HG03558 (cell line): ENCODE results near the gene CSNK1E.

ENCODE experiments used
- ATAC-seq: cut with Tn5 transposase; IDR thresholded peaks from one replicate; pipeline ENCODE4 v1.9.1; 2021; ENCODE audit warnings: moderate number of reproducible peaks; ENCODE audit not compliant: unreplicated experiment; ENCODE audit errors: extremely low read depth

The CSNK1E gene

GRCh38 chr22:38336699-38337098 is 19.5 kb upstream of the CSNK1E start:
- ATAC-seq: no peak

- ATAC-seq: no peak
Measured at GRCh38 chr22:38335077-38335476, 17.8 kb upstream of the CSNK1E start.

GRCh38 chr22:38327805-38328204 is 10.6 kb upstream of the CSNK1E start:
- no peak for ATAC-seq

- ATAC-seq: no peak
Measured at GRCh38 chr22:38327396-38327795, 10.2 kb upstream of the CSNK1E start.

DNA sequence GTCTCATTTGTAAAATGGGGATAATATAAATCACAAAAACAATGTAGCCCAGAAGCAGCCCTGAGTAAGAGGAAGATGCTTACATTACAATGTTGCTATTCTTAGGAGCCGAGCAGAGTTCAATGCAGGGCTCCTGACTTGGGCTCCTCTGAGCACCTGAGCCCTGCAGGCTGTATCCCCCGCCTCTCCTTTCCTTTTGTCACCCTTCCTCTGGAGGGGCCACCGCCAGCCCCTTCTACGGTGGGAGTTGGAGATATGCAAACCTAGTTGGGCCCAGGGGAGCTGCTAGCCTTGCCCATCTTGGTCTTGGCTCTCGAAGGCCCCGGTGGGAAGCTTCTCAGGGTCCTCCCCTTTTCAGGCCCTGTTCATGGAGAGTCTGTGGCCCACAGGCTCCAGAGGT is 8.4 kb upstream of the CSNK1E start:
- no peak for ATAC-seq

DNA sequence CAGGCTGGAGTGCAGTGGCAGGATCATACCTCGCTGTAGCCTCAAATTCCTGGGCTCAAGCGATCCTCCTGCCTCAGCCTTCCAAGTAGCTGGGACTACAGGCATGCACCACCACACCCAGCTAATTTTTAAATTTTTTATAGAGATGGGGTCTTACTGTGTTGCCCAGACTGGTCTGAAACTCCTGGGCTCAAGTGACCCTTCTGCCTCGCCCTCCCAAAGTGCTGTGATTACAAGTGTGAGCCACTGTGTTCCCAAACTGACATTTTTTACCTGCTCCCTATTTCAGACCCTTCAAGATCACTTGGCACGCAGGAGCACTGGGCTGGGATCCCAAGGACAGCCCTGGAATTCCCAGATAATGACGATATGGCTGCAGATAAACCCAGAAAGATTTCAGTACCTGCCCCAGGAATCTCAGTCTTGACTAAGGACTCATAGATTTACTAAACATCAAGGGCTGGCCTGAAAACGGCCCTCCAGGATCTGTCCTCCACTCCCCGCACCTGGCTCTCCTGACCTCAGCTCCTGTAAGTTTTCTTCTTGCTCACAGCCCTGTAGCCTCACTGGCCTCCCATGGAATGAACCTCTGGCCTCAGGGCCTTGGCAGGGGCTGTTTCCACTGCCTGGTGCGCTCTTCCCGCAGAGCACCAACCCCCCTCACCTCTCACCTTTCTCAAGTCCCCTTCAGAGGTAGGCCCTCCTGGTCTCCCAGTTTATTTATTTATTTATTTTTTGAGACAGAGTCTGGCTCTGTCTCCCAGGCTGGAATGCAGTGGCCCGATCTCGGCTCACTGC is 3.6 kb upstream of the CSNK1E start:
- ATAC-seq: no peak

- no peak for ATAC-seq
Measured at GRCh38 chr22:38318792-38319773, 1.9 kb upstream of the CSNK1E start.

DNA sequence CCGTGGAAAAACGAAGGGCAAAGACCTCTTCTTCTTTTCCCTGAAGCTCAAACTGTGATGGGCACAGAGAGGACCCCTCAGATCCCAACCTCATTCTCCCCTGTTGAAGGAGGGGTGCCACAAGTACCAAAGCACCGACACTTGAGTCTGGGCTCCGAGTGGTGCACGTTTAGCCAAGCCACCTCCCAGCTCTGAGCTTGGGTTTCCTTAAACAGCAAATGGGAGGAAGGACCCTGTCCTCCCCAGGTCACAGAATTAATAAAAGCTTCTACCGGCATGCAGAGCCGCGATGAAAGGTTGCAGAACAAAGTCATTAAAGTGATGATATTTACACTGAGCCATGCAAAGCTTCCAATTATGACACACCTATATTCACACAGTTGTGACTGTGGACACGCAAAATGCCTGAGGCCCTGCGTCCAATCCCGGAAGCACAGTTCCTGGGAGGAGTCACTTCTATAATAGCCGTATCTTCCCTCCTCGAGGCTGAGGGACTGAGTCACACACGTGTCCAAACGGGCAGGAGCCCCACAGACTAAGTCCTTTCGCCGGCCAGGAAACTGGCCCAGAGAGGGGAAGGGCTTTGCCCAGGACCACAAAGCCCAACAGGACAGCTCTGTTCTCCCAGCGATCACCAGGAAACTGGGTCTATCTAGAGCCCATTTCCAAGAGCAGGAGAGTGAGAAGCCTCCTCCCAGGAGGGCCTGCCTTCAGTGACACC is 922 bp upstream of the CSNK1E start:
- no peak for ATAC-seq

GRCh38 chr22:38316364-38317121 is 690 bp downstream of the CSNK1E start:
- ATAC-seq: no peak

GRCh38 chr22:38315823-38316363 is 1.3 kb downstream of the CSNK1E start:
- ATAC-seq: no peak

GRCh38 chr22:38314933-38315822 is 2.1 kb downstream of the CSNK1E start:
- no peak for ATAC-seq

- no peak for ATAC-seq
Measured at GRCh38 chr22:38314051-38314932, 2.9 kb downstream of the CSNK1E start.

DNA sequence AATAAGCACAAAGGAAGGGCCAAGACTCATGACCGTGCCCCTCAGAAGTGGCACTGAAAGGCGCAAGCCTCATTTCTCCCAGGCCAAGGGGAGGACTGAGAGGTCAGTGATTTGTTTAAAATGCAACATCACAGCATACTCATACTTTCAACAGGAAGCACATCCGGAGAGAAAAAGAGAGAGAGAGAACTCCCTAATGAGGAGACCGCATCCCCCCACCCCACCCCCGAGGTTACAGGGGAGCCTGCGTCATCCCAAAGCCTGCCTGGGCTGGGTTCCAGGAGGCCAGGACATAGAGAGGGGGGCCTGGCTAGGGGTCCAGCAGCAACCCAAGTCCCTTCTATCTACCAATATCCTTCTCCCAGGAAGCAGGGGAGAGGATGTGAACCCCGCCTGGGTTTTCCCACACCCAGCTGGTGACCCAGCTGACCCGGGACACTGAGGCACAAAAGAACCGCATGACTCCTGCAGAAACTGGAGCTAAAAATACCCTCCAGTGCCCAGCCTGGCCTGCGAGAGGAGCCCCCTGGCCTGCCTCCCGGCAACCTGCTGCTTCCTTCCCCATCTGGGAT is 3.8 kb downstream of the CSNK1E start:
- no peak for ATAC-seq

GRCh38 chr22:38312261-38312800 is 4.9 kb downstream of the CSNK1E start:
- no peak for ATAC-seq

- ATAC-seq: no peak
Measured at GRCh38 chr22:38311323-38311620, 6.0 kb downstream of the CSNK1E start.

GRCh38 chr22:38310518-38311322 is 6.5 kb downstream of the CSNK1E start:
- ATAC-seq: no peak
